ENCODE results near the gene GHR.

Gene GHR

DNA sequence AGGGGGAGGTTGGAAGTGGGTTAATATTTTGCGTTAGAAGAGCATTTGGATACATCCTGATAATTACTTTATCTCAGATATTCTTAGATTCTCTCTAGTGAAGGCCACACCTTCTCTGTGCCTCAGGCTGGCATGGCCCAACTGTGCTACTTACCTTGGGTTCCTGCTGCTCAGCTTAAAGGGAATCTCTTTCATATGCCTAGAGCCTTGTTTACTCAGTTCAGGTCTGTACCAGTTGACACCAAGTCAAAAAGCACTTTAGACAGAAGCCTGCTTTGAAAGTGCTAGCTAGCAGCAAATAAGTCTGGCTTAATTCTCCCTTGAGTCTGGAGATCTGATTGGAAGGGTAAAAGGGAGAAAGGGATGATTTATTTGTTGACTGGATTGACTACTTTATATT lies 74.8 kb downstream of the GHR start:
- TF ChIP-seq, protein P1, sequence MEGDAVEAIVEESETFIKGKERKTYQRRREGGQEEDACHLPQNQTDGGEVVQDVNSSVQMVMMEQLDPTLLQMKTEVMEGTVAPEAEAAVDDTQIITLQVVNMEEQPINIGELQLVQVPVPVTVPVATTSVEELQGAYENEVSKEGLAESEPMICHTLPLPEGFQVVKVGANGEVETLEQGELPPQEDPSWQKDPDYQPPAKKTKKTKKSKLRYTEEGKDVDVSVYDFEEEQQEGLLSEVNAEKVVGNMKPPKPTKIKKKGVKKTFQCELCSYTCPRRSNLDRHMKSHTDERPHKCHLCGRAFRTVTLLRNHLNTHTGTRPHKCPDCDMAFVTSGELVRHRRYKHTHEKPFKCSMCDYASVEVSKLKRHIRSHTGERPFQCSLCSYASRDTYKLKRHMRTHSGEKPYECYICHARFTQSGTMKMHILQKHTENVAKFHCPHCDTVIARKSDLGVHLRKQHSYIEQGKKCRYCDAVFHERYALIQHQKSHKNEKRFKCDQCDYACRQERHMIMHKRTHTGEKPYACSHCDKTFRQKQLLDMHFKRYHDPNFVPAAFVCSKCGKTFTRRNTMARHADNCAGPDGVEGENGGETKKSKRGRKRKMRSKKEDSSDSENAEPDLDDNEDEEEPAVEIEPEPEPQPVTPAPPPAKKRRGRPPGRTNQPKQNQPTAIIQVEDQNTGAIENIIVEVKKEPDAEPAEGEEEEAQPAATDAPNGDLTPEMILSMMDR (conservative IDR thresholded peaks at IDR 0.05; ENCODE audit: low read depth, low read length): no peak
- Histone ChIP-seq H4K20me1 (ENCODE audit: insufficient read depth) (no peaks in the 10 kb centered on the region), H3K4me3 (IDR thresholded peaks at IDR 0.05; ENCODE audit: insufficient read depth, low read depth, low read length) (no peak overlapping the region), H3K9ac (no peak overlapping the region), H3K27me3 (ENCODE audit: insufficient read depth, low read depth) (no peaks in the 10 kb centered on the region), H3K79me2 (ENCODE audit: insufficient read depth, low read depth) (no peaks in the 10 kb centered on the region), H3K27ac (no peak overlapping the region), H3K4me2 (no peak overlapping the region), H3K4me1 (ENCODE audit: low read depth, poor library complexity, severe bottlenecking) (no peaks in the 10 kb centered on the region), H2AFZ (ENCODE audit: low read depth) (no peak overlapping the region), H3K36me3 (ENCODE audit: insufficient read depth) (no peaks in the 10 kb centered on the region)

DNA sequence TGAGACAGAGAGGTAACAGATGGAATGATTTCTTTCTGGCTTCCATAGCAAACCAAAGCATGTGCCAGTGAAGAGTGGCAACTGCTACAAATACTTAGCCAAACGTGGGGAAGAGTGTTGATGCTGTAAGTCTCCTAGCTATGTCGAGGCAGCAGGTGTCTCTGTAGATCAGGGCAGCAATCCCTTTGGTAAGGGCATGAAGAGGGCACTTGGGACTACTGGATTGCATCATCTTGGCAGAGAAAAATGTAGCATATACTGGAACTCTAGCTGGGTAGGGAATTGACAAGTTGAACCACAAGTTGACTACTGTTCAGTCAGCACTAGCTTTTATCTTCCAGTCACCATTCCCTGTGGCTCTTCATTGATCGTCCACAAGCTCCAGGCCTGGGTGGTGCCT lies 75.8 kb downstream of the GHR start:
- Histone ChIP-seq H3K27me3 (ENCODE audit: insufficient read depth, low read depth) (no peaks in the 10 kb centered on the region), H3K4me1 (ENCODE audit: low read depth, poor library complexity, severe bottlenecking) (no peaks in the 10 kb centered on the region), H3K27ac (no peak overlapping the region), H2AFZ (ENCODE audit: low read depth) (no peak overlapping the region), H3K9ac (no peak overlapping the region), H3K4me3 (IDR thresholded peaks at IDR 0.05; ENCODE audit: insufficient read depth, low read depth, low read length) (no peak overlapping the region), H4K20me1 (ENCODE audit: insufficient read depth) (no peaks in the 10 kb centered on the region), H3K36me3 (ENCODE audit: insufficient read depth) (no peaks in the 10 kb centered on the region), H3K79me2 (ENCODE audit: insufficient read depth, low read depth) (no peaks in the 10 kb centered on the region), H3K4me2 (no peak overlapping the region)
- TF ChIP-seq, protein P1 (conservative IDR thresholded peaks at IDR 0.05; ENCODE audit: low read depth, low read length): no peak

DNA sequence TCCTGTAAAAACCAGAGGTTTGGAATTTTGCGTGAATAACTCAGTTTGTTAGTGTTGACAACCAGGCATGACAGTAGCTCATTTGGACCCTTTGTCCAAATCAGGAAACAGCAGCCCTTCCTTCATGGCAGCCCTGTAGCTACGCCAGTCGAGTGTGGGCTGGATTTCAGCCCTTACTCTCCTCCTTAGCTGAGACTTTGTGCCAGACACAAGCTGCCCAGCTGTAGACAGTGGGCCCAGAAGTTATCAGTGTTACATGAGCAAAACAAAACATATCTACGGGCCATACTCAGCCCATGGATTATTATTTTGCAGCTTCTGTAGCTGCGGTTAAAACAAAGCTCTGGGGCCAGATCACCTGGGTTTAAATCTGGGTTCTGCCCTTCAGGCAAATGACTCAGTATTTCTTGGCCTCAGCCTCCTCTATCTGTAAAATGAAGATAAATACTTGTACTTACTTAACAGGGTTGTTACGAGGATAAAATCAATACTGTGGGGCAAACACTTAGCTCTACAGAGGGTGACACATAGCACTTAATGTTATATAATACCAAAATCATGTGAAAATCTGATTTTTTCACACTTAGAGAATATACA lies 76.9 kb downstream of the GHR start:
- TF ChIP-seq, protein P1 (conservative IDR thresholded peaks at IDR 0.05; ENCODE audit: low read depth, low read length): no peak
- no peaks in the 10 kb centered on the region for H3K36me3 ChIP-seq (ENCODE audit: insufficient read depth)
- no peaks in the 10 kb centered on the region for H3K79me2 ChIP-seq (ENCODE audit: insufficient read depth, low read depth)
- no peak overlapping the region for H3K9ac ChIP-seq
- H3K4me3 ChIP-seq (IDR thresholded peaks at IDR 0.05; ENCODE audit: insufficient read depth, low read depth, low read length): no peak overlapping the region
- no peak overlapping the region for H2AFZ ChIP-seq (ENCODE audit: low read depth)
- no peak overlapping the region for H3K27ac ChIP-seq
- H3K4me1 ChIP-seq (ENCODE audit: low read depth, poor library complexity, severe bottlenecking): no peaks in the 10 kb centered on the region
- no peak overlapping the region for H3K4me2 ChIP-seq
- H3K27me3 ChIP-seq (ENCODE audit: insufficient read depth, low read depth): no peaks in the 10 kb centered on the region
- H4K20me1 ChIP-seq (ENCODE audit: insufficient read depth): no peaks in the 10 kb centered on the region

DNA sequence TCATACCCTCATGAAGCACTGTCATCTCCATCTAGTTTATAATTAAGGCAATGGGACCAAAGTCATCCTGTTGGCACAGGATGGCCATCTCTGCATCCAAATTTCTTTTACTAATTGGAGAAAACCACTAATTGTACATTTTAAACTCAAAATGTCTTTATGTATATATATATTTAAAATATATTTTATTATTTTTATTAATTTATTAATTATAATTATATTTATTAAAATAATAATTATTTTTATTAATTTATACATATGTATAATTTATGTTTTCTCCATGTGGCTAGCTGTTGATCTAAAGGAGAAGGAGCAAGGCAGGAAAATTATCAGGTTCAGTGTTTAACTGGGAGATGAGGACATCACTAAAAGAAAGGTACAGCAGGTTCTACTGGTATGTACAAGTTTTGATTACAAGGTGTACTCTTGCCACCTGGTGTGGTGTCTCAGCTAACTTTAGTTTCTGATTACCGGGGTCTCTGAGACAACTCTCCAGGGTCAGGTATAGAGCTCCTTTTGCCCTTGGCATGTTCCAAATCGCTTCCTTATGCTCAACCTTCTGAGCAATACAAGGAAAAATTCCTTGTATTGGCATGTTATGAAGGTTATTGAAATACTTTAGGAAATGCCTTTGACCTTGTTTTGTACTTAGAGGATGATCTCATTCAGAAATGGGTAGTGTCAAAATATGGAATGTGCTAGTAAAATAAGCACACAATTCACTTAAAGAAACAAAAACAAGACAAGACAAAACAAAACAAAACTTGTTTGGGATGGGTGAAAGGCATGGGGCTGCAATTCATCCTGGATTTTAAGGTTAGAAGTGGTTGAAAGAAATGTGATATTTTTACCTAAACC lies 79.6 kb downstream of the GHR start:
- Histone ChIP-seq H3K9ac (no peak overlapping the region), H3K4me1 (ENCODE audit: low read depth, poor library complexity, severe bottlenecking) (no peaks in the 10 kb centered on the region), H4K20me1 (ENCODE audit: insufficient read depth) (no peaks in the 10 kb centered on the region), H3K36me3 (ENCODE audit: insufficient read depth) (no peaks in the 10 kb centered on the region), H3K4me2 (no peak overlapping the region), H3K27me3 (ENCODE audit: insufficient read depth, low read depth) (no peaks in the 10 kb centered on the region), H3K4me3 (IDR thresholded peaks at IDR 0.05; ENCODE audit: insufficient read depth, low read depth, low read length) (no peak overlapping the region), H3K27ac (no peak overlapping the region), H3K79me2 (ENCODE audit: insufficient read depth, low read depth) (no peaks in the 10 kb centered on the region), H2AFZ (ENCODE audit: low read depth) (no peak overlapping the region)
- TF ChIP-seq, protein P1 (conservative IDR thresholded peaks at IDR 0.05; ENCODE audit: low read depth, low read length): no peak
